ENCODE data around the gene PRPF38B.

- TF ChIP-seq CTCF (IDR thresholded peaks at IDR 0.05) (no peak), EP300 (IDR thresholded peaks at IDR 0.05) (no peak), POLR2AphosphoS5 (IDR thresholded peaks at IDR 0.05) (no peak)
Observed at GRCh38 chr1:108750476-108751181, 58.5 kb downstream of the PRPF38B start.
